GM12878 (cell line): Measurements from ENCODE around the gene DKK3. TPM values are rescaled to one million over a fixed set of nuclear protein-coding genes. Genes with fewer than 3 reads are reported as not detected.

ENCODE experiments used
- ATAC-seq: fragments of 200-7000 bp; cut with Tn5 transposase; 3 replicates; pipeline ENCODE4 v1.9.1; 2020; ENCODE audit warnings: mild to moderate bottlenecking, moderate library complexity
- BruUV-seq: library from RNA; stranded (reverse); fragments of 400-500 nt; replicated peaks from 2 replicates; lab custom pipeline; 2021; lab: Mats Ljungman, UMichigan
- CTCF ChIA-PET: fragments of 300-600 bp; sonication (Branson Sonifier 250); formaldehyde crosslinking; extraction: SDS; loops from one replicate; lab custom pipeline; 2021; ENCODE audit warnings: inconsistent platforms; lab: Yijun Ruan, JAX
- POLR2A ChIA-PET: fragments of 350-600 bp; formaldehyde crosslinking; extraction: SDS; loops from one replicate; lab custom pipeline; 2021; ENCODE audit warnings: inconsistent platforms; lab: Charles Lee
- RAD21 ChIA-PET: fragments of 300-600 bp; sonication (Branson Sonifier 250); formaldehyde crosslinking; loops from one replicate; lab custom pipeline; 2023; ENCODE audit warnings: antibody characterized with exemption; ENCODE audit not compliant: unreplicated experiment; lab: Charles Lee
- SMC1A ChIA-PET: fragments of 300-600 bp; sonication (Branson Sonifier 250); formaldehyde crosslinking; loops from one replicate; lab custom pipeline; 2023; ENCODE audit not compliant: unreplicated experiment, uncharacterized antibody; lab: Charles Lee
- DNase-seq: peaks from one replicate; pipeline ENCODE4 v3.0.0-alpha.2; 2011; ENCODE audit warnings: low read depth, low spot score
- FAIRE-seq: peaks from 3 replicates; lab custom pipeline; 2011; peaks lifted over from hg19 to GRCh38; lab: Jason Lieb, UNC
- H2AFZ ChIP-seq: 2 replicates; pipeline ENCODE4 v1.6.0; 2011; ENCODE audit warnings: low read depth, low read length, control low read depth; ENCODE audit not compliant: control insufficient read depth
- H3K27ac ChIP-seq: 2 replicates; pipeline ENCODE4 v1.5.1; 2011; ENCODE audit warnings: control low read depth; ENCODE audit not compliant: control insufficient read depth, insufficient read depth
- H3K27me3 ChIP-seq, 2 experiments: replicated peaks in 1 of 2; 2 replicates each; pipeline versions ENCODE4 v1.6.0 to v1.6.1; 2011; ENCODE audit warnings: low read length in 1 of 2; ENCODE audit not compliant: control insufficient read depth in 2 of 2, insufficient read depth in 2 of 2
- H3K36me3 ChIP-seq, 2 experiments: 2 replicates each; pipeline ENCODE4 v1.5.1; 2011; ENCODE audit warnings: low read length in 1 of 2; ENCODE audit not compliant: control insufficient read depth in 2 of 2, insufficient read depth in 2 of 2
- H3K4me1 ChIP-seq: 2 replicates; pipeline ENCODE4 v1.6.1; 2011; ENCODE audit warnings: mild to moderate bottlenecking, low read length, moderate library complexity, mixed read lengths; ENCODE audit not compliant: control insufficient read depth, insufficient read depth
- H3K4me2 ChIP-seq: 2 replicates; pipeline ENCODE4 v1.6.0; 2011; ENCODE audit warnings: control low read depth; ENCODE audit not compliant: control insufficient read depth, insufficient read depth
- H3K4me3 ChIP-seq: fragments of 200-600 bp; sonication (generic); 2 replicates; pipeline ENCODE4 v1.5.1; 2016
- H3K79me2 ChIP-seq: 2 replicates; pipeline ENCODE4 v1.6.0; 2011; ENCODE audit warnings: low read length; ENCODE audit not compliant: control insufficient read depth, insufficient read depth
- H3K9ac ChIP-seq: 2 replicates; pipeline ENCODE4 v1.8.0; 2011; ENCODE audit warnings: low read length, control low read depth, mixed read lengths; ENCODE audit not compliant: control insufficient read depth, insufficient read depth
- H3K9me3 ChIP-seq: replicated peaks from 3 replicates; pipeline ENCODE4 v1.5.1; 2011; ENCODE audit warnings: mild to moderate bottlenecking, low read length; ENCODE audit not compliant: control insufficient read depth, insufficient read depth
- H4K20me1 ChIP-seq: 2 replicates; pipeline ENCODE4 v1.6.0; 2011; ENCODE audit not compliant: control insufficient read depth, insufficient read depth
- EGR1 ChIP-seq, 2 experiments: IDR thresholded peaks; 1 replicate in 1 of 2; 2 replicates in 1 of 2; pipeline ENCODE4 v1.6.1; 2011 to 2012; ENCODE audit warnings: low read depth in 2 of 2, low read length in 2 of 2, borderline replicate concordance in 1 of 2, mild to moderate bottlenecking in 1 of 2, moderate library complexity in 1 of 2
- ESRRA ChIP-seq: IDR thresholded peaks from 2 replicates; pipeline ENCODE4 v1.6.1; 2012; ENCODE audit warnings: mild to moderate bottlenecking, low read length, improper control_type of control experiment
- HDAC2 ChIP-seq: fragments of 200-600 bp; sonication (generic); IDR thresholded peaks from 2 replicates; pipeline ENCODE4 v1.6.1; 2017
- IRF4 ChIP-seq: IDR thresholded peaks from 2 replicates; pipeline ENCODE4 v1.6.1; 2011; ENCODE audit warnings: low read depth, low read length
- MYB ChIP-seq: fragments of 150-350 bp; IDR thresholded peaks from 2 replicates; pipeline ENCODE4 v1.6.1; 2014; ENCODE audit warnings: mild to moderate bottlenecking, low read depth, low read length, borderline replicate concordance
- RB1 ChIP-seq: fragments of 450-650 bp; formaldehyde crosslinking; IDR thresholded peaks from 2 replicates; pipeline ENCODE4 v1.6.1; 2017; ENCODE audit warnings: mild to moderate bottlenecking, borderline replicate concordance
- SUPT20H ChIP-seq: IDR thresholded peaks from 2 replicates; pipeline ENCODE4 v1.6.1; 2011; ENCODE audit warnings: low read depth, mild to moderate bottlenecking, low read length, moderate library complexity, borderline replicate concordance; ENCODE audit not compliant: control insufficient read depth
- TBL1XR1 ChIP-seq: IDR thresholded peaks from 2 replicates; pipeline ENCODE4 v1.6.1; 2012; ENCODE audit warnings: low read depth, low read length, improper control_type of control experiment
- YY1 ChIP-seq: IDR thresholded peaks from 2 replicates; pipeline ENCODE4 v1.6.1; 2011; ENCODE audit warnings: low read depth, mild to moderate bottlenecking, low read length
- ZNF274 ChIP-seq: IDR thresholded peaks from one replicate; pipeline ENCODE4 v1.8.0; 2011; ENCODE audit not compliant: insufficient read length, insufficient read depth
- WGBS: methylation state at CpG from one replicate; pipeline ENCODE4 v1.1.6; 2016; ENCODE audit warnings: low lambda C conversion rate; ENCODE audit not compliant: insufficient replicate concordance, insufficient coverage; ENCODE audit errors: missing lambda C conversion rate; 5-methylcytosine and 5-hydroxymethylcytosine counted together
- in situ Hi-C: fragments of 300-500 bp; cut with MboI; formaldehyde crosslinking; loops from 9 replicates; pipeline ENCODE4 v1.14.3; 2018; ENCODE audit warnings: mixed read lengths
- intact Hi-C: fragments of 100-400 bp; cut with micrococcal nuclease; formaldehyde crosslinking; loops from one replicate; pipeline ENCODE4 v1.14.2; 2022; ENCODE audit not compliant: unreplicated experiment
- polyA plus RNA-seq, 11 experiments: library from polyadenylated mRNA; depleted of rRNA in 4 of 11; unstranded in 6 of 11; stranded (reverse) in 5 of 11; fragments of >200 nt; fragmentation: Nextera tagmentation in 4 of 11; fragmentation: Illumina TruSeq in 1 of 11; extraction: Ambion mirVana in 4 of 11; extraction: Trizol in 1 of 11; gene quantifications; 1 replicate in 1 of 11; 2 replicates in 10 of 11; pipeline versions ENCODE4 v1.2.1 to v1.2.3, GENCODE V29; 2011 to 2016; ENCODE audit warnings: inconsistent platforms in 2 of 11, missing spikeins in 2 of 11, low read depth in 1 of 11
- total RNA-seq, 4 experiments: library from RNA; depleted of rRNA in 3 of 4; stranded (reverse); fragments of >200 nt in 3 of 4; fragmentation: Illumina TruSeq in 1 of 4; extraction: Trizol in 1 of 4; gene quantifications; 2 replicates each; pipeline versions ENCODE4 v1.2.1 to v1.2.3, GENCODE V29; 2013 to 2021

The DKK3 gene
- total and polyA plus RNA-seq, 10 of the 15 experiments (the other 5 are each of a cell fraction or from before 2014, with no cell fraction given), result 0.07 to 0.16 (median 0.15) TPM; not detected in 7

GRCh38 chr11:11985954-11986949, 22.2 kb downstream of the DKK3 start:
- Histone ChIP-seq H3K27me3 (peaks cover 0 to 1% of the 10 kb centered on the region in 2 experiments; a peak in 1 of 4 replicates), H3K4me3 (no peak overlapping the region), H3K36me3 (no peaks in the 10 kb centered on the region), H3K79me2 (no peaks in the 10 kb centered on the region), H3K4me1 (no peaks in the 10 kb centered on the region), H3K9me3 (no peaks in the 10 kb centered on the region), H3K4me2 (no peak overlapping the region), H4K20me1 (no peaks in the 10 kb centered on the region), H2AFZ (no peak overlapping the region), H3K9ac (no peak overlapping the region), H3K27ac (no peak overlapping the region)
- FAIRE-seq (no peak), ATAC-seq (no peak), DNase-seq (no peak)
- BruUV-seq, result no TSS peak
- ChIA-PET SMC1A (no interaction called here), CTCF (interaction anchor here (0.5 to 0.7 kb wide), 2 partner anchors 59 to 1664 kb away, joined by 3 read pairs; no protein-coding TSS in a partner anchor), RAD21 (no interaction called here), POLR2A (no interaction called here)
- 46% methylated on average over 9 of the region's 9 CpGs for WGBS
- intact Hi-C loops, result no loop called here
- in situ Hi-C loops, result no loop called here
- TF ChIP-seq MYB (no peak), SUPT20H (no peak), HDAC2 (no peak), IRF4 (no peak), YY1 (no peak), ESRRA (no peak), RB1 (no peak), ZNF274 (no peak), EGR1 (IDR thresholded peaks at IDR 0.05; ENCODE audit: borderline replicate concordance in 1 of 2, low read depth in 2 of 2, low read length in 2 of 2) (no peak), TBL1XR1 (no peak)
